ENCODE data around the gene BNIP5. TPM values are rescaled to one million over a fixed set of nuclear protein-coding genes. Genes with fewer than 3 reads are reported as not detected.
A peak's percentile ranks its signal among the peaks of the same experiment; 100 is the strongest.

BNIP5 gene
- total RNA-seq, 2 experiments from 2014 or later = not detected

GRCh38 chr6:36298027-36298426, 38.7 kb downstream of the BNIP5 start:
- H3K27me3 ChIP-seq (ENCODE audit: control insufficient read depth in 1 of 2, insufficient read depth in 2 of 2, low read length in 2 of 2) = no peaks in the 10 kb centered on the region
- H3K4me1 ChIP-seq (ENCODE audit: insufficient read depth, low read length) = peaks cover 8% of the 10 kb centered on the region
- no peaks in the 10 kb centered on the region for H3K36me3 ChIP-seq (ENCODE audit: insufficient read depth, low read length)
- no peak overlapping the region for H3K4me3 ChIP-seq (ENCODE audit: low read length)
- H3K9me3 ChIP-seq (ENCODE audit: control insufficient read depth in 1 of 2, insufficient read depth in 1 of 2, low read length in 2 of 2) = no peaks in the 10 kb centered on the region
- peaks cover 16% of the 10 kb centered on the region for H3K27me3 Mint-ChIP-seq
- CTCF ChIA-PET = interaction anchor here (0.7 kb wide), 1 partner anchor 16 kb away, joined by 3 read pairs; no protein-coding TSS in a partner anchor
- no peaks in the 10 kb centered on the region for H3K9me3 Mint-ChIP-seq
- DNase-seq (no peak), ATAC-seq (ENCODE audit: poor library complexity) (no peak)
- intact Hi-C loops (cut with DNase I, micrococcal nuclease) = no loop called here
- no peak overlapping the region for H3K27ac ChIP-seq (ENCODE audit: low read depth in 1 of 2, low read length in 2 of 2)
- no peak overlapping the region for H3K27ac Mint-ChIP-seq
- no peak for TF ChIP-seq CTCF (IDR thresholded peaks at IDR 0.05)
- POLR2A ChIA-PET = no interaction called here
- H3K4me3 Mint-ChIP-seq = no peak overlapping the region
- no peaks in the 10 kb centered on the region for H3K36me3 Mint-ChIP-seq (ENCODE audit: low read depth)
- H3K4me1 Mint-ChIP-seq (ENCODE audit: low read depth) = peaks cover 7% of the 10 kb centered on the region

GRCh38 chr6:36297511-36297910, 39.2 kb downstream of the BNIP5 start:
- Histone ChIP-seq H3K36me3 (ENCODE audit: insufficient read depth, low read length) (no peaks in the 10 kb centered on the region), H3K27ac (ENCODE audit: low read depth in 1 of 2, low read length in 2 of 2) (no peak overlapping the region), H3K4me3 (ENCODE audit: low read length) (no peak overlapping the region), H3K9me3 (ENCODE audit: control insufficient read depth in 1 of 2, insufficient read depth in 1 of 2, low read length in 2 of 2) (no peaks in the 10 kb centered on the region), H3K4me1 (ENCODE audit: insufficient read depth, low read length) (peaks cover 5% of the 10 kb centered on the region), H3K27me3 (ENCODE audit: control insufficient read depth in 1 of 2, insufficient read depth in 2 of 2, low read length in 2 of 2) (no peaks in the 10 kb centered on the region)
- intact Hi-C loops (cut with DNase I, micrococcal nuclease) = no loop called here
- Mint-ChIP-seq H3K27me3 (peaks cover 14% of the 10 kb centered on the region), H3K4me3 (no peak overlapping the region), H3K9me3 (no peaks in the 10 kb centered on the region), H3K27ac (no peak overlapping the region), H3K36me3 (ENCODE audit: low read depth) (no peaks in the 10 kb centered on the region), H3K4me1 (ENCODE audit: low read depth) (peaks cover 4% of the 10 kb centered on the region)
- no peak for ATAC-seq (ENCODE audit: poor library complexity)
- no peak for TF ChIP-seq CTCF (IDR thresholded peaks at IDR 0.05)
- DNase-seq = no peak
- CTCF ChIA-PET = interaction anchor here (0.7 kb wide), 1 partner anchor 15 kb away, joined by 3 read pairs; no protein-coding TSS in a partner anchor
- POLR2A ChIA-PET = no interaction called here

GRCh38 chr6:36297051-36297450, 39.6 kb downstream of the BNIP5 start:
- DNase-seq (peak in 1 of 14 experiments; percentile 14), ATAC-seq (ENCODE audit: poor library complexity) (no peak)
- no peak overlapping the region for H3K27ac Mint-ChIP-seq
- H3K27me3 Mint-ChIP-seq = peaks cover 9% of the 10 kb centered on the region
- Histone ChIP-seq H3K36me3 (ENCODE audit: insufficient read depth, low read length) (no peaks in the 10 kb centered on the region), H3K4me3 (ENCODE audit: low read length) (no peak overlapping the region), H3K4me1 (ENCODE audit: insufficient read depth, low read length) (peaks cover under 1% of the 10 kb centered on the region), H3K9me3 (ENCODE audit: control insufficient read depth in 1 of 2, insufficient read depth in 1 of 2, low read length in 2 of 2) (no peaks in the 10 kb centered on the region), H3K27ac (ENCODE audit: low read depth in 1 of 2, low read length in 2 of 2) (no peak overlapping the region), H3K27me3 (ENCODE audit: control insufficient read depth in 1 of 2, insufficient read depth in 2 of 2, low read length in 2 of 2) (no peaks in the 10 kb centered on the region)
- no peaks in the 10 kb centered on the region for H3K4me1 Mint-ChIP-seq (ENCODE audit: low read depth)
- POLR2A ChIA-PET = no interaction called here
- H3K36me3 Mint-ChIP-seq (ENCODE audit: low read depth) = no peaks in the 10 kb centered on the region
- H3K9me3 Mint-ChIP-seq = no peaks in the 10 kb centered on the region
- no peak for TF ChIP-seq CTCF (IDR thresholded peaks at IDR 0.05)
- H3K4me3 Mint-ChIP-seq = no peak overlapping the region
- CTCF ChIA-PET = no interaction called here
- intact Hi-C loops (cut with DNase I, micrococcal nuclease) = no loop called here
